ENCODE results near the gene BTBD18. TPM values are rescaled to one million over a fixed set of nuclear protein-coding genes. Genes with fewer than 3 reads are reported as not detected.
"Not testable (repeated sequence)": the region's sequence is repeated elsewhere in the genome, so short reads cannot be mapped to it uniquely, and the experiment has no call there.

Gene BTBD18
- total RNA-seq, 1 donor from 2014 or later: not detected

DNA sequence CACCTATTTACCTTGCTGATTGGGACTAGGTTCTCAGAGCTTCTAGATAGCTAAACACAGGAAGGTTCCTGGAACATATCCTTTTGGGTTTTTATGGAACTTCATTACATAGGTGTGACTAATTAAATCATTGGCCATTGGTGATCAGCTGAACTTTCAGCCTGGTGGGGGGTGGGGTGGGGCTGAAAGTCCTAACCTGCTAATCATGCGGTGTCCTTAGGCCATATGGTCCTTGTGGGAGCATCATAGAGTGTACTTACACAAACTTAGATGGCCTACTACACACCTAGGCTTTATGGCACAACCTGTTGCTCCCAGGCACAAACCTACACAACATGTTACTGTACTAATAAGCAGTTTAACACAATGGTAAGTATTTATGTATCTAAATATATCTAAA, 19.0 kb downstream of the BTBD18 start:
- no peak overlapping the region for H3K4me3 Mint-ChIP-seq (ENCODE audit: unreplicated experiment)
- no peak overlapping the region for H3K27ac Mint-ChIP-seq (ENCODE audit: unreplicated experiment)
- no peaks in the 10 kb centered on the region for H3K27me3 Mint-ChIP-seq (ENCODE audit: low read depth)
- H3K9me3 Mint-ChIP-seq (ENCODE audit: low read depth): no peaks in the 10 kb centered on the region
- TF ChIP-seq, protein P1, sequence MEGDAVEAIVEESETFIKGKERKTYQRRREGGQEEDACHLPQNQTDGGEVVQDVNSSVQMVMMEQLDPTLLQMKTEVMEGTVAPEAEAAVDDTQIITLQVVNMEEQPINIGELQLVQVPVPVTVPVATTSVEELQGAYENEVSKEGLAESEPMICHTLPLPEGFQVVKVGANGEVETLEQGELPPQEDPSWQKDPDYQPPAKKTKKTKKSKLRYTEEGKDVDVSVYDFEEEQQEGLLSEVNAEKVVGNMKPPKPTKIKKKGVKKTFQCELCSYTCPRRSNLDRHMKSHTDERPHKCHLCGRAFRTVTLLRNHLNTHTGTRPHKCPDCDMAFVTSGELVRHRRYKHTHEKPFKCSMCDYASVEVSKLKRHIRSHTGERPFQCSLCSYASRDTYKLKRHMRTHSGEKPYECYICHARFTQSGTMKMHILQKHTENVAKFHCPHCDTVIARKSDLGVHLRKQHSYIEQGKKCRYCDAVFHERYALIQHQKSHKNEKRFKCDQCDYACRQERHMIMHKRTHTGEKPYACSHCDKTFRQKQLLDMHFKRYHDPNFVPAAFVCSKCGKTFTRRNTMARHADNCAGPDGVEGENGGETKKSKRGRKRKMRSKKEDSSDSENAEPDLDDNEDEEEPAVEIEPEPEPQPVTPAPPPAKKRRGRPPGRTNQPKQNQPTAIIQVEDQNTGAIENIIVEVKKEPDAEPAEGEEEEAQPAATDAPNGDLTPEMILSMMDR (IDR thresholded peaks at IDR 0.05): no peak
- no peak for DNase-seq (ENCODE audit: low spot score)
- H3K4me1 Mint-ChIP-seq (ENCODE audit: low read depth): no peaks in the 10 kb centered on the region
- no peaks in the 10 kb centered on the region for H3K36me3 Mint-ChIP-seq (ENCODE audit: low read depth)

DNA sequence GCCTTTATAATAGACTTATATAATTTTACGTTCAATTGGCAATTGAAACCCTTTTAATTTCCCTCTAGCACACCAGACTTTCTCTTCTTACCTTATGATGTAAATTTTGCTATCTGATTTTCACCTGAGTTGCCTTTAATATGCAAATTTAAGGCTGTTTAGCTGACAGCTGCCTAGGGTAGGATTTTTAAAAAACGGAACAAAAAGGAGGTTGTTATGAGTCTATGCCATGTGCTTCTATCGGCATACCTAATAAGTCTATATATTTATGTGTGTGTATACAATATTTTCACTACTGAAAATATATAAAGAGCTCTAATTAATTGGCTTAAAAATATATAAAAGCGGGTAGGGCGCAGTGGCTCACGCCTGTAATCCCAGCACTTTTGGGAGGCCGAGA, 22.1 kb downstream of the BTBD18 start:
- no peak overlapping the region for H3K4me3 Mint-ChIP-seq (ENCODE audit: unreplicated experiment)
- no peaks in the 10 kb centered on the region for H3K36me3 Mint-ChIP-seq (ENCODE audit: low read depth)
- no peak for DNase-seq (ENCODE audit: low spot score)
- no peak overlapping the region for H3K27ac Mint-ChIP-seq (ENCODE audit: unreplicated experiment)
- H3K27me3 Mint-ChIP-seq (ENCODE audit: low read depth): no peaks in the 10 kb centered on the region
- TF ChIP-seq, protein P1 (IDR thresholded peaks at IDR 0.05): no peak
- H3K9me3 Mint-ChIP-seq (ENCODE audit: low read depth): no peaks in the 10 kb centered on the region
- H3K4me1 Mint-ChIP-seq (ENCODE audit: low read depth): no peaks in the 10 kb centered on the region

DNA sequence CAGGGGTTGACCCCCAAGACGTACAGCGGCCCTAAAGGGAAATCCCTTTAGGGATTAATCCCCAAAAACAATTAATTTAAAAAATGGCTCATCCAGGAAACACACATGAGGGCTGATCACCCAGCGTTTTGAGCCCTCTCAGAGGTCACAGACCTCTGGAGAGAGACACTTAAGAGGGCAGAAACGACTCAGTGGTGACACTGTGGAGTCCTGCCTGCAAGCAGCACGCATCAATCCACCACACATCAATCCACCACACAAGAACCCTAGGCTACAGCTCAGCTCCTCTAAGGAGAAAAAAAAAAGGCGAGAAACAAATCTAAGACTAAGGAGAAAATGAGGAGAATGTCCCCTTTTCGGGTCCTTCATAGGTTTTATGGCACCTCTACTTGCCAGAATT, 22.8 kb downstream of the BTBD18 start:
- no peaks in the 10 kb centered on the region for H3K36me3 Mint-ChIP-seq (ENCODE audit: low read depth)
- no peaks in the 10 kb centered on the region for H3K27me3 Mint-ChIP-seq (ENCODE audit: low read depth)
- no peak for DNase-seq (ENCODE audit: low spot score)
- H3K9me3 Mint-ChIP-seq (ENCODE audit: low read depth): no peaks in the 10 kb centered on the region
- TF ChIP-seq, protein P1 (IDR thresholded peaks at IDR 0.05): no peak
- H3K4me3 Mint-ChIP-seq (ENCODE audit: unreplicated experiment): no peak overlapping the region
- no peak overlapping the region for H3K27ac Mint-ChIP-seq (ENCODE audit: unreplicated experiment)
- no peaks in the 10 kb centered on the region for H3K4me1 Mint-ChIP-seq (ENCODE audit: low read depth)

DNA sequence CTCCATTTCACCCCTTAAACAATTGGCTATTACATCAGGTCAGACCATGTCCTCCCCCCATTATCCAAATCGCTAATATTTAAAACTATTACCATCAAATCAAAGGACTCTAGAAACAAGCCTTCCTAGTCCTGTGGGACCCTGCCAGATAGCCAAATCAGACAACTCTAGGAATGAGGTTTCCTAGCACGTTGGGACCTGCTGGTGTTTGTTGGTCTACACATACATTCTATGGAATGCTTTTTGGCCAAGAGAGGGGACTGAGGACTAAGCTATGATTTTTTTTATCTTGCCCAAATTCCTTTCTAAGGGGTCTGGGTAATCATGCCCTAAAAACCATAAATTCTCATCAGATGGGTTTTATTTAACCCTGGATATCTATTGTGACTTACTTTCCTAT, 24.4 kb downstream of the BTBD18 start:
- Mint-ChIP-seq H3K27me3 (ENCODE audit: low read depth) (no peaks in the 10 kb centered on the region), H3K36me3 (ENCODE audit: low read depth) (no peaks in the 10 kb centered on the region), H3K27ac (ENCODE audit: unreplicated experiment) (no peak overlapping the region), H3K4me3 (ENCODE audit: unreplicated experiment) (no peak overlapping the region), H3K4me1 (ENCODE audit: low read depth) (no peaks in the 10 kb centered on the region), H3K9me3 (ENCODE audit: low read depth) (no peaks in the 10 kb centered on the region)
- DNase-seq (ENCODE audit: low spot score): no peak
- TF ChIP-seq, protein P1 (IDR thresholded peaks at IDR 0.05): no peak

DNA sequence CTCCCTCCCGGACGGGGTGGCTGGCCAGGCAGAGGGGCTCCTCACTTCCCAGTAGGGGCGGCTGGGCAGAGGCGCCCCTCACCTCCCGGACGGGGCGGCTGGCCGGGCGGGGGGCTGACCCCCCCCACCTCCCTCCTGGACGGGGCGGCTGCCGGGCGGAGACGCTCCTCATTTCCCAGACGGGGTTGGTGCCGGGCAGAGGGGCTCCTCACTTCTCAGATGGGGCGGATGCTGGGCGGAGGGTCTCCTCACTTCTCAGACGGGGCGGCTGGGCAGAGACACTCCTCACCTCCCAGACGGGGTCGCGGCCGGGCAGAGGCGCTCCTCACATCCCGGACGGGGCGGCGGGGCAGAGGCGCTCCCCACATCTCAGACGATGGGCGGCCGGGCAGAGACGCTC, 34.9 kb downstream of the BTBD18 start:
- not testable (repeated sequence) for H3K36me3 Mint-ChIP-seq (ENCODE audit: low read depth); H3K27ac Mint-ChIP-seq (ENCODE audit: unreplicated experiment); H3K4me3 Mint-ChIP-seq (ENCODE audit: unreplicated experiment); DNase-seq (ENCODE audit: low spot score); H3K9me3 Mint-ChIP-seq (ENCODE audit: low read depth); H3K27me3 Mint-ChIP-seq (ENCODE audit: low read depth)
- H3K4me1 Mint-ChIP-seq (ENCODE audit: low read depth): peaks cover 15% of the 10 kb centered on the region

DNA sequence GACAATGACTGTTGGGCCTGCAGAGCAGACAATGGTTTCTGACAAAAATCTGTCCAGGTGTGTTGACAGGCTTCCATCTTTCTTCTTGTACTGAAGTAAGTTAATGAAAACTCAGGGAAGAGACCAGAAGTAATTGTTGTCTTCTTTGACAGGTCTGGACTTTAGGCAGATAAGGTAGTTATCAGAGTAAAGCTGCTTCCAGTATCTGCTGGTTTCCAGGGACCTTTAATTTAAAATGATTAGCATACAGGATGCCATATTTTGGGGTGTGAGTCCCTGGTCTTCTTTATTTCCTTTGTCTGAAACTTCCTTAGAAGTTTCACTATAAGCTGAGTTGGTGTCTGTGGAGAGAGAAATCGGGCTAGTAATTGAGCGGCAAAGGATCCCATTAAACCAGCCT, 37.8 kb downstream of the BTBD18 start:
- Mint-ChIP-seq H3K27me3 (ENCODE audit: low read depth) (no peaks in the 10 kb centered on the region), H3K4me3 (ENCODE audit: unreplicated experiment) (peak overlapping the region; percentile 98), H3K4me1 (ENCODE audit: low read depth) (peaks cover 31% of the 10 kb centered on the region), H3K36me3 (ENCODE audit: low read depth) (peaks cover 2% of the 10 kb centered on the region), H3K27ac (ENCODE audit: unreplicated experiment) (peak overlapping the region; percentile 18), H3K9me3 (ENCODE audit: low read depth) (no peaks in the 10 kb centered on the region)
- DNase-seq (ENCODE audit: low spot score): no peak
- TF ChIP-seq, protein P1 (IDR thresholded peaks at IDR 0.05): no peak
